GM18511 (cell line): ENCODE measurements around the gene CRB2.

Source experiments
- ATAC-seq: cut with Tn5 transposase; IDR thresholded peaks from one replicate; pipeline ENCODE4 v1.9.1; 2021; ENCODE audit warnings: mild to moderate bottlenecking, moderate library complexity; ENCODE audit not compliant: unreplicated experiment

The CRB2 gene

DNA sequence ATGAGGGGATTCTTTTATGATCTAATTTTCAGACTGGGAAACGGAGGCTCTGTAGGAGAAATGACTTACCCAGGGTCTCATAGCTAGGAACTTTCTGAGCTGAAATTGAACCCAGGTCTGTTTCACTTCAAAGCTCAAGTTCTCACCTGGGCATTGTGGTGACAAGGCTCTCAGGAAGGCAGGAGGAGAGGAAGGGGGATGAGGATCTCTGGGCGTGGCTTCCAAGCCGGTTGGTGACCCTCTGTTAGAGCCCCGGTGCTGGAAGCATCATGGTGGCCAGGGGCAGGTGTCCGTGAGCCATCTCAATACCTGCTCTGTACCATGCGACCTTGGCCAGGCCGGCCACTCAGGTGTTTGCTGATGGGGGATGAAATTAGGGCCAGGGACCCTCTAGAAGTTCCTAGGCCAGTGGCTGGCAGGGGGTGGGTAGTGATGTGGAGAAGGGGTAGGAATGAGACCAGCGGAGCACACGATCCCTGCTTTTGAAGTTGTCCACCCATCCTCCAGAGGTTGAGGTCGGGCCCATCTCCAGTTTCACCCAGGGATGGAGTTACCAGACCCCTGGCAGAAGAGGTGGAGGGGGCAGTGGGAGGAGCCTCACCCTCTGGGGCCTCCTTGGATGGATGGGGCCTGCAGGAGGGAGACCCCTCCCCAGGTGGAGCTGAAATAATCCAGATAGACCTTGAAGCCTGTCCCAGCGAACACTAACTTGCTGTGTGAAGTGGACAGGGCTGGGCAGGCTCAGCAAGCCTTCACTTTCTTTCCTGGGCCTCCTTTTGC is 5.9 kb downstream of the CRB2 start:
- ATAC-seq = no peak

DNA sequence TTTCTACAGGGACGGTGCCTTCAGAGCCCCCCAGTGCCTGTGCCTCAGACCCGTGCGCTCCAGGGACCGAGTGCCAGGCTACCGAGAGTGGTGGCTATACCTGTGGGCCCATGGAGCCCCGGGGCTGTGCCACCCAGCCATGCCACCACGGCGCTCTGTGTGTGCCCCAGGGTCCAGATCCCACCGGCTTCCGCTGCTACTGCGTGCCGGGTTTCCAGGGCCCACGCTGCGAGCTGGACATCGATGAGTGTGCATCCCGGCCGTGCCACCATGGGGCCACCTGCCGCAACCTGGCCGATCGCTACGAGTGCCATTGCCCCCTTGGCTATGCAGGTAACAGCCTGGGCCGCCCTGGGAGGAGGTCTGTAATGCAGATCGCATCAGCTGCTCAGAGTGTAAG is 6.9 kb downstream of the CRB2 start:
- no peak for ATAC-seq

DNA sequence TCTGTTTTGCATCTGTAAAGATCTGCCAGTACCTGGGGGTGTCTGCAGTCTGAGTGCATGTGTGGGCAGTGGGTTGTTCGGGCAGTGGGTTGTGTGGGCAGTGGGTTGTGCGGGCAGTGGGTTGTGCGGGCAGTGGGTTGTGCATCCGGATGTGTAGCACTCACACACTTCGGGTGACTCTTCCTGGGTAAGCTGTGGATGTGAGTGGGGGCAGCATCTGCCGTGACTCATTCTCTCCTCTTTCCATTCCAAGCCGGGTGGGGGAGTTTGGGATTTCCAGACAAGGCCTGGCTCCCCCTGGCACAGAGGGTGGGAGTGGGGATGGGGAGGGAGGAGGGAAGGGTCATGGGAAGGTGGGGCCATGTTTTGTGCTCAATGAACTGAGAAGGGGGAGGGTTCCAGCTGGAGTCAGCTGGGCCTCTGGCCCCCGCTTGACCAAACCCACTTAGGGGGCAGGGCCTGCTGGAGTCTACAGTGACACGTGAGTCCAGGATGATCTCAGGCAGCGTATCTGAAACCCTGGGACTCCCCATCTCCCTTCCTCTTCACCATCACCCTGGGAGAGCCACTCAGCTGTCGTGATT is 8.3 kb downstream of the CRB2 start:
- ATAC-seq = no peak

DNA sequence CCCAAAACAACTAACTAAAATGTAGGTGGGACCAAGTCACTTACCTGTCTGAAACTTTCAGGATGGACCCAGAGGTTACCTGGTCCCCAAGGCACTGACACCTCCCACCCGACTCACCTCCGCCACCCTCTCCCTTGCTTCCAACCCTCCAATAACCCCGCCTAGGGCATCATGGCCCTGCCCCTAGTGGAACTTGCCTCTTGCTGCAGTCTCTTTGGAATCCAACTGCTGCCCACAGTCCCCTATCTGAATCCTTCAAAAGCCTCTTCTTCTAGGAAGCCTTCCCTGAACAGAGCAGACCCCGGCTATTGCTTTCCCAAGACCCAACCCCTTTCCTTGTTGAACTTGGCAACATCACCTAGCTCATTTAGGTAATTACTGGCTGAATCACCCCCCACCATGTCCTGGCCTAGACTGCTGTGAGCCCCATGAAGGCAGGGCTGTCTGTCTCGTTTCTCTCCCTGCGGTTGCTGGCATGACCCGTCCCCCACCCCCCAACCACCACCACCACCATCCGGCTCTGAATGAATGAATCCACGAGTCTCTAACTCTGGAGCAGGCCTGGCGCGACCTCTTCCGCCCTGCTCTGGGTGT is 9.4 kb downstream of the CRB2 start:
- ATAC-seq = no peak

DNA sequence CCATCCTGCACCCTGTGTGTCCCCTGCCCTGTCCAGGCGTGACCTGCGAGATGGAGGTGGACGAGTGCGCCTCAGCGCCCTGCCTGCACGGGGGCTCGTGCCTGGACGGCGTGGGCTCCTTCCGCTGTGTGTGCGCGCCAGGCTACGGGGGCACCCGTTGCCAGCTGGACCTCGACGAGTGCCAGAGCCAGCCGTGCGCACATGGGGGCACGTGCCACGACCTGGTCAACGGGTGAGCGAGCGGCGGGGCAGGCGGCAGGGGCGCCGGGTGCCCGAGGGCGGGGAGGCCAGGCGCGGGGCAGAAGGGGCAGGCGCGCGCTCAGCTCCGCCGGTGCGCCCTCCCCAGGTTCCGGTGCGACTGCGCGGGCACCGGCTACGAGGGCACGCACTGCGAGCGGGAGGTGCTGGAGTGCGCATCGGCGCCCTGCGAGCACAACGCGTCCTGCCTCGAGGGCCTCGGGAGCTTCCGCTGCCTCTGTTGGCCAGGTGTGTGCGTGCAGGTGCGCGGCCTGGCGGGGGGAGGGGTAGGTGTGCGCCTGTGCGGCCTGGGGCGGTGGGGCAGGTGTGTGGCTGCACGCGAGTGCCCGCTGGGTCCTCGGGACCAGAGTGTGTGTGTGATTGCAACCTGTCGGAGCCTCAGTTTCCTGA is 10.0 kb downstream of the CRB2 start:
- ATAC-seq = no peak

DNA sequence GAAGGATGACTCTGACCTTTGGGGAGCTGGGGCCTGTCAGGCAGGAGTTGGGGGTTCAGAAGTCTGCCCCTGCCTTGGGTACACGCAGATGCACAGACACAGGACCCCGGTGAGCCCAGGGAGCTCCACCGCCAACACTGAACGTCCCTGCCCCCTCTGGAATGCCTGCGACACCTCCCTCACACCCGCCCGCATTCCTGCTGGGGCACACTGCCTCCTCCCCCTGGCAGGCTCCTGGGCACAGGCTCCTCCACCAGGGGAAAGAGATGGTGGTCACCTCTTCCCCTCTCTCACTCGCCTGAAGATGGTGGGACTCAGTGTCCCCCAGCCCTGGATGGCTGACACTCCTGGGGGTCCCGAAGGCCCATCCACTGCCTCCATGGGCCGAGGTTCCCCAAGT is 12.0 kb downstream of the CRB2 start:
- no peak for ATAC-seq

DNA sequence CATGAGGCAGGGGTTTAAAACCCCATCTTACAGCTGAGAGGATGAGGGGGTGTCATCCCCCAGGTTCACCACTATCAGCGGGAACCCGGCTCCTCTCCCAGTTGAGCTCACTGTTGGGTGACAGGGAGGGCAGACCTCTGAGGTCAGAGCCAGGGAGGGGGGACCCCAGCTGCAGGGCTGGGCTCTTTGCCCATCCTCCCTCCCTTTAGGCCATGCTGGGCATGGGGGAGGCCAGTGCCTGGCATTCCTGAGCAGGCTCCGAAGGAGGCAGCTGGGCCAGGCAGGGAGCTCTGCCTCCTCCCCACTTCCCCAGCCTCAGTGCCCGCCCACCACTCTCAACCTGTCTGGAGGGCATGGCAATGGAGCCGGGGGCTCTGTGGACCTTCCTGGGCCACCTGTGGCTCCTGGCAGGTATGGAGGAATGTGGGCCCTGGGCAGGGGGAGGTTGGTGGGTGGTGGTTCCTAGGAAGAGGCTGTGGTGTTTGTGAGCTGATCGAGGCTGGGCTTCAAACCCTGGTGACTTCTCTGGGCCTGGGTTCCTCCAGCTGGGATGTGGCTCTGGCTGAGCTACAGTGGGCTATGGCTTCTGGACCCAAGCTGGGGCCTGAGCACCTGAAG is 12.6 kb downstream of the CRB2 start:
- ATAC-seq = no peak

DNA sequence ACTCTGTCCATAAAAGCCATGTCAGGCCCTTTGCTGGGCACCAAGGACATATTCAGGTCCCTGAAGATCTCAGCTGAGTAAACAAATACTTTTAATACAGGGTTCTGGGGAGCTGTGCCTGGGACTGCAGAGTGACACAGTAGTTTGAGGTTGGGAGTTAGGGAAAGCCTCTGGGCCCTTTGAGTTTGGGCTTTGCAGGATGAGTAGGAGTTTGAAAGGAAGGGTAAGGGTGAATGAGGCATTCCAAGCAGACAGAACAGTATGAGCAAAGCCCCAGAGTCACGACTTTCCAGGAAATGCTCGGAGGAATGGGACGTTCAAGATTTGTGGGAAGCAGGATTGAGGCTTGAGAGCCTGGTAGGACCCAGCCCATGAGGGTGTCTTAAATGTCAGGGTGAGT is 13.3 kb downstream of the CRB2 start:
- no peak for ATAC-seq

DNA sequence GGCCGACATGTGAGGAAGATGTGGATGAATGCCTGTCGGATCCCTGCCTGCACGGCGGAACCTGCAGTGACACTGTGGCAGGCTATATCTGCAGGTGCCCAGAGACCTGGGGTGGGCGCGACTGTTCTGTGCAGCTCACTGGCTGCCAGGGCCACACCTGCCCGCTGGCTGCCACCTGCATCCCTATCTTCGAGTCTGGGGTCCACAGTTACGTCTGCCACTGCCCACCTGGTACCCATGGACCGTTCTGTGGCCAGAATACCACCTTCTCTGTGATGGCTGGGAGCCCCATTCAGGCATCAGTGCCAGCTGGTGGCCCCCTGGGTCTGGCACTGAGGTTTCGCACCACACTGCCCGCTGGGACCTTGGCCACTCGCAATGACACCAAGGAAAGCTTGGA is 14.1 kb downstream of the CRB2 start:
- no peak for ATAC-seq

DNA sequence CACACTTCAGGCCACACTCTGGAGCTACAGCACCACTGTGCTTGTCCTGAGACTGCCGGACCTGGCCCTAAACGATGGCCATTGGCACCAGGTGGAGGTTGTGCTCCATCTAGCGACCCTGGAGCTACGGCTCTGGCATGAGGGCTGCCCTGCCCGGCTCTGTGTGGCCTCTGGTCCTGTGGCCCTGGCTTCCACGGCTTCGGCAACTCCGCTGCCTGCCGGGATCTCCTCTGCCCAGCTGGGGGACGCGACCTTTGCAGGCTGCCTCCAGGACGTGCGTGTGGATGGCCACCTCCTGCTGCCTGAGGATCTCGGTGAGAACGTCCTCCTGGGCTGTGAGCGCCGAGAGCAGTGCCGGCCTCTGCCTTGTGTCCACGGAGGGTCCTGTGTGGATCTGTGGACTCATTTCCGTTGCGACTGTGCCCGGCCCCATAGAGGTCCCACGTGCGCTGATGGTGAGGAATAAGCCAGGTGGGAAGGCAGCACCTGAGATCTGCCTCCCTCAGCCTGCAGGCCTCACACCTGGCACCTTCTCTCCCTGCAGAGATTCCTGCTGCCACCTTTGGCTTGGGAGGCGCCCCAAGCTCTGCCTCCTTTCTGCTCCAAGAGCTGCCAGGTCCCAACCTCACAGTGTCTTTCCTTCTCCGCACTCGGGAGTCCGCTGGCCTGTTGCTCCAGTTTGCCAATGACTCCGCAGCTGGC is 14.7 kb downstream of the CRB2 start:
- ATAC-seq = no peak

DNA sequence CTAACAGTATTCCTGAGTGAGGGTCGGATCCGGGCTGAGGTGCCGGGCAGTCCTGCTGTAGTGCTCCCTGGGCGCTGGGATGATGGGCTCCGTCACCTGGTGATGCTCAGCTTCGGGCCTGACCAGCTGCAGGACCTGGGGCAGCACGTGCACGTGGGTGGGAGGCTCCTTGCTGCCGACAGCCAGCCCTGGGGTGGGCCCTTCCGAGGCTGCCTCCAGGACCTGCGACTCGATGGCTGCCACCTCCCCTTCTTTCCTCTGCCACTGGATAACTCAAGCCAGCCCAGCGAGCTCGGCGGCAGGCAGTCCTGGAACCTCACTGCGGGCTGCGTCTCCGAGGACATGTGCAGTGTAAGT is 15.2 kb downstream of the CRB2 start:
- ATAC-seq = no peak

DNA sequence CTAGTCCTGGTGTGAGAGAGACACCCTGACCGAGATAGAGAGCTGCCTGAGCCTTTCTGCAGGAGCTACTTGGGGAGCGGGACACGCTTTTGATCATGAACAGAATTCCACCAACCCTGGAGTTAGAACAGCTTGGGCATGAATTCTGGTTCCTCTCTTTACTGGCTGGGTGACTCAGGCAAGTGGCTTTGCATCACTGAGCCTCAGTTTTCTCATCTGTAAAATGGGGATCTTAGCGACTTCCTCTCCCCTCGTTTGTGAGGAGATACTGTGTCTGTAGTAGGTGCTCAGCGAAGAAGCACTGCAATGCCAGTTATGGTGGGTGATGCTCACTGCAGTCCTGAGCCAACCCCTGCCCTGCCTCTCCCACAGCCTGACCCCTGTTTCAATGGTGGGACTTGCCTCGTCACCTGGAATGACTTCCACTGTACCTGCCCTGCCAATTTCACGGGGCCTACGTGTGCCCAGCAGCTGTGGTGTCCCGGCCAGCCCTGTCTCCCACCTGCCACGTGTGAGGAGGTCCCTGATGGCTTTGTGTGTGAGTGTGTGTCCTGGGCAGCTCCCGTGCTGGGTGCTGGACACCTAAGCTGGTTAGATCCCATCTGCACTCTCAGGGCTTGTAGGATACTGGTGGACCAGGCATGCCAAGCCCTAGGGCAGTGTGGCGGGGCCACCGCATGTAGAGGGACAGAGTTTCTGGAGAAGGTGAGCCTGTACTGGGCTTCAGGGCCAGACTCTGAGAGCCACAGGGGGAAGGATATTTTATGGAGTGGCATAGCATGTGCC is 16.0 kb downstream of the CRB2 start:
- no peak for ATAC-seq

DNA sequence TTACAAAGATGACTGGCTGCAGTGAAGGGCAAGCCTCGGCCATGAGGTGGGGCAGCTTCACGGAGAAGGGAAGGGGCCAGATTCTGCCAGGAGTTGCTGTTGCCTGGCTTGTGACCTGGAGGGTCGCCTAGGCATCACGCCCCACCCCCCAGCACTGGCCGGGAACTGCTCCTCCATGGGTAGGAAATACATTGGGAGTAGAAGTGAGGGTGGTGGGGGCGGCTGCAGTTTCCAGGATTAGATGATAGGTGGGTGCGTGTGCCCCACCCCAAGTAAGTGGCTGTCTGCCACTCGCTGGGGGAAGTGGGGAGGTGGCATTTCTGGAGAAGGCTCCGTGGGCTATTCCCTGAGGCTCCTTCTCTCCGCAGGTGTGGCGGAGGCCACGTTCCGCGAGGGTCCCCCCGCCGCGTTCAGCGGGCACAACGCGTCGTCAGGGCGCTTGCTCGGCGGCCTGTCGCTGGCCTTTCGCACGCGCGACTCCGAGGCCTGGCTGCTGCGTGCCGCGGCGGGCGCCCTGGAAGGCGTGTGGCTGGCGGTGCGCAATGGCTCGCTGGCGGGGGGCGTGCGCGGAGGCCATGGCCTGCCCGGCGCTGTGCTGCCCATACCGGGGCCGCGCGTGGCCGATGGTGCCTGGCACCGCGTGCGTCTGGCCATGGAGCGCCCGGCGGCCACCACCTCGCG is 16.9 kb downstream of the CRB2 start:
- ATAC-seq = no peak

DNA sequence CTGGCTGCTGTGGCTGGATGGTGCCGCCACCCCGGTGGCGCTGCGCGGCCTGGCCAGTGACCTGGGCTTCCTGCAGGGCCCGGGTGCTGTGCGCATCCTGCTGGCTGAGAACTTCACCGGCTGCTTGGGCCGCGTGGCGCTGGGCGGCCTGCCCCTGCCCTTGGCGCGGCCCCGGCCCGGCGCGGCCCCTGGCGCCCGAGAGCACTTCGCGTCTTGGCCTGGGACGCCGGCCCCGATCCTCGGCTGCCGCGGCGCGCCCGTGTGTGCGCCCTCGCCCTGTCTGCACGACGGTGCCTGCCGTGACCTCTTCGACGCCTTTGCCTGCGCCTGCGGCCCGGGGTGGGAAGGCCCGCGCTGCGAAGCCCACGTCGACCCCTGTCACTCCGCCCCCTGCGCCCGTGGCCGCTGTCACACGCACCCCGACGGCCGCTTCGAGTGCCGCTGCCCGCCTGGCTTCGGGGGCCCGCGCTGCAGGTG is 17.5 kb downstream of the CRB2 start:
- no peak for ATAC-seq

DNA sequence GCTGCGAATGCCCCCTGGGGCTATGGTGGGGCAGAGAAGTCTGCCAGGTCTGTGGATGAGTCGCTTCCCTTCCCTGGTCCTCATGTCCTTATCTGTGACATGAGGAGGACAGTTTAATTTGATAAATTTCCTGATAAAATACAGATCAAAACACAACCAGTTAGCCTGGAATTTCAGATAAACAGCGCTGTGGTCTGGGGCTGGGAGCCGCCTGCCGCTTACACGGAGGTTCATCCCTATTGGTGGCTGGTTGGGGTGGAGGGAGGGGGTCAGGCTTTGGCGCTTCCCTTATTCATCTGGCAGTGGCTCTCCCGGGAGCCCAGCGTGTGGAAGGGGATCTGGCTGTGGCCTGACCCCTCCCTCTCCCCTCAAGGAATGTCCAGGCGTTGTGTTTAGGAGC is 17.9 kb downstream of the CRB2 start:
- no peak for ATAC-seq

DNA sequence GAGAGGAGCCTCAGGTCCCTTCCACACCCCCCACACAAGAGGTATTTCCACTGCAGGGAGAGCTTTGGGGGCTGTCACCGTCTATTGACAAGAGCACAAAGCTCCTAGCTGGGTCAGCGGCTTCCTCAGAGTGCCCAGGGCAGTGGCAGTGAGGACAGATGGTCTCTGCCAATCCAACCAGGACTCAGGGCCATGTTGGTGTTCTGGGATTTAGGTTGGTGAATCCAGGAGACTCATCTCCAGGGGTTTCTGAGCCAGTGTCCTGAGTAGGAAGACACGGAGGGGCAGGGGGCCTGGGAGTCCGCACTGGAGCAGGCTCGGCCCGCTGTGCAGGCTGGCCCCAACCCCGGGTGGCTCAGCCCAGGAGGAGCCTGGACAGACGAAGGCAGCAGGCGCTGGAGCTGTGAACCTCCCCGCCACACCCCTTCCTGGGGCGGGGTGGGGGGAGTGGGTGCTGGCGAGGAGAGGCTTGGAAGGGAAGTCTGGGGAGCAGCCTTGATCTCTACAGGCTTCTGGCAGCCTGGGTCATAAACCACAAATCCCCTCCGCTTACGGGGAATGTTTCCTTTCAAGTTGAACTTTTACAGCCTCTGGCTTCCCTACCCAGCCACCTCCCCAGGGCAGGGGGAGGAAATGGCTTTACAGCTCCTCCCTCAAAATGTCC is 19.6 kb downstream of the CRB2 start:
- no peak for ATAC-seq

DNA sequence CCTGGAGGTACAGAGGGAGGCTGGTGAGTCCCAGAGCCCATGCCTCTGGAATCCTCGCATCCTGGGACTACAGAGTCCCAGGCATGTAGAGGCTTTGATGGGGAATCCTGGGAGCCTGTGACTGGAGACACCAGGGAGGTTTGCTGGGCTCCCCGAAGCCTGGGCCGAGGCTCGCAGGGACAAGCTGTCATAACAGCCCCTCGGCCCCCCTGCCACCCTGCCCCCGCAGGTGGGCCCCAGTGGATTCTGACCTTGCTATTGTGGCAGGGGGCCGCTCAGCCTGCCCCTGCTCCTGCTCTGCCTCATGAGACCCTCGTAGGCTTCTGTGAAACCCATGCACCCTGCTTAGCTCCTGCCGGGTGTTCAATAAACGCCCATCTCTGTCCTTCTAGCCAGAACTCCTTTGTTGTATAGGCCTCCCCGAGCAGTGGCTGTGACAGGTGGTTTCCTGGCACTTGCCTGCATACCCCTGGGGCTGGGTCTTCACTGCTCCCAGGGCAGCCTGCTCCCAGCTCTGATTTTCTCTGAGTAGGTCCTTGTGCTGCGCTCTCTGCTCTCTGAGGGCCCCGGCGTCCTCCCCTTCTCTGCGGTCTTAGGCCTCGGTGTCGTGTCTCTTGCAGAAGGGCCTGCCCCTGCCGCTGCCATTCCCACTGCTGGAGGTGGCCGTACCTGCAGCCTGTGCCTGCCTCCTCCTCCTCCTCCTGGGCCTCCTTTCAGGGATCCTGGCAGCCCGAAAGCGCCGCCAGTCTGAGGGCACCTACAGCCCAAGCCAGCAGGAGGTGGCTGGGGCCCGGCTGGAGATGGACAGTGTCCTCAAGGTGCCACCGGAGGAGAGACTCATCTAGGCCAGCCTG is 20.4 kb downstream of the CRB2 start:
- no peak for ATAC-seq
